PC-3 (cell line): ENCODE measurements around the gene ADCY5.

Experiments
- EZH2 ChIP-seq: fragments of 300-600 bp; sonication (generic); IDR thresholded peaks from one replicate; pipeline ENCODE4 v1.6.1; 2017; ENCODE audit warnings: antibody characterized with exemption, mild to moderate bottlenecking, low read length; ENCODE audit not compliant: unreplicated experiment
- EZH2phosphoT487 ChIP-seq: fragments of 300-600 bp; sonication (generic); IDR thresholded peaks from 2 replicates; pipeline ENCODE4 v1.6.1; 2018; ENCODE audit warnings: mild to moderate bottlenecking, antibody characterized with exemption, low read length, borderline replicate concordance
- TF ChIP-seq, protein P1 (sequence below): fragments of 300-600 bp; sonication (generic); conservative IDR thresholded peaks from 2 replicates; pipeline ENCODE4 v1.5.1; 2017; ENCODE audit warnings: antibody characterized with exemption, low read depth, mild to moderate bottlenecking, low read length

DNA sequence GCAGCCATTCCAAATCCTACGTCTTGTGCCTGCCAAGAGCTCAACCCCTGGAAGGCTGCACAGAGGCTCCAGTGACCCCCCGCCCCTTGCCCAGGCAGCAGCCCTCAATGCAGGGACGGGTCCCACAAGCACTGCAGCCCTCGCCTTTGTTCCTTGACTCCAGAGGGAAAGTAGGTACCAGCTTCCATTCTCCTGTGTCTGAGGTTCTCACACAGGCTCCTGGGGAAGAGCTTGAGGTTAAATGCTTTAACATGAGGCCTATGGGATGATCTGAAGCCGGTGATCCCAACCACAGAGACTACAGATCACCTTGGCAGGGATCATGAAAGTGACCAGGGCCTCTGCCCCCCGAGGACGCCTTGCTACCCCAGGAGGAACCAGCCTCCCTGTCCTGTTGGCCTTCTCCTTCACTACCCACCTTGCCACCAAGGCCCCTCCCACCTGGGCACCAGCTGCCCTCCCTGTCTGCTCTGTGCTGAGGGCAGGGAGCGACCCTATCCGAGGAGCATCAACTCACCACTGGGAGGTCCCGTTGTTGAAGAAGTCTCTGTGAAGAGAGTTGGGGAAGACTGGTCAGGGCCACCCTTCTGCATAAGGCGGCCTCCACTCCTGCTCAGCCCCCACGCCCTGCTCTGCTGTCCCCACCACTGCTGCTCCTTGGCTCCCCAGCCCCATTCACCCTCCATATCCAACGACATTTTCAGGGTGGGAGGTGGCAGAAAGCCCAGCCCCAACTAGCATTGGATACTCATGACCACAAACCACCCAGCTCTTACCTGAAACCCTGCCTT lies 151.9 kb downstream of the ADCY5 start:
- TF ChIP-seq, protein P1, sequence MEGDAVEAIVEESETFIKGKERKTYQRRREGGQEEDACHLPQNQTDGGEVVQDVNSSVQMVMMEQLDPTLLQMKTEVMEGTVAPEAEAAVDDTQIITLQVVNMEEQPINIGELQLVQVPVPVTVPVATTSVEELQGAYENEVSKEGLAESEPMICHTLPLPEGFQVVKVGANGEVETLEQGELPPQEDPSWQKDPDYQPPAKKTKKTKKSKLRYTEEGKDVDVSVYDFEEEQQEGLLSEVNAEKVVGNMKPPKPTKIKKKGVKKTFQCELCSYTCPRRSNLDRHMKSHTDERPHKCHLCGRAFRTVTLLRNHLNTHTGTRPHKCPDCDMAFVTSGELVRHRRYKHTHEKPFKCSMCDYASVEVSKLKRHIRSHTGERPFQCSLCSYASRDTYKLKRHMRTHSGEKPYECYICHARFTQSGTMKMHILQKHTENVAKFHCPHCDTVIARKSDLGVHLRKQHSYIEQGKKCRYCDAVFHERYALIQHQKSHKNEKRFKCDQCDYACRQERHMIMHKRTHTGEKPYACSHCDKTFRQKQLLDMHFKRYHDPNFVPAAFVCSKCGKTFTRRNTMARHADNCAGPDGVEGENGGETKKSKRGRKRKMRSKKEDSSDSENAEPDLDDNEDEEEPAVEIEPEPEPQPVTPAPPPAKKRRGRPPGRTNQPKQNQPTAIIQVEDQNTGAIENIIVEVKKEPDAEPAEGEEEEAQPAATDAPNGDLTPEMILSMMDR: no peak
- TF ChIP-seq EZH2 (no peak), EZH2phosphoT487 (no peak)
